B cell (primary cell): Measurements from ENCODE around the gene PARD3. TPM values are rescaled to one million over a fixed set of nuclear protein-coding genes. Genes with fewer than 3 reads are reported as not detected.

ENCODE experiments used
- ATAC-seq: fragments of 200-7000 bp; cut with Tn5 transposase; one replicate; pipeline ENCODE4 v1.10.0; 2021; ENCODE audit warnings: low read depth, mild to moderate bottlenecking, moderate number of reproducible peaks, moderate library complexity
- CTCF ChIA-PET: fragments of 350-600 bp; sonication (Branson Sonifier 250); formaldehyde crosslinking; loops from one replicate; lab custom pipeline; 2021; ENCODE audit warnings: antibody characterized with exemption, inconsistent platforms; lab: Charles Lee
- POLR2A ChIA-PET: fragments of 350-600 bp; sonication (Branson Sonifier 250); formaldehyde crosslinking; loops from one replicate; lab custom pipeline; 2021; ENCODE audit warnings: antibody characterized with exemption; lab: Charles Lee
- DNase-seq: peaks from one replicate; pipeline ENCODE4 v3.0.0; 2013
- H2AFZ ChIP-seq: 2 replicates; pipeline ENCODE4 v1.6.1; 2012; ENCODE audit warnings: mild to moderate bottlenecking, low read depth, low read length; ENCODE audit not compliant: insufficient read depth, poor library complexity, severe bottlenecking
- H3K27ac ChIP-seq, 2 donors: 1 replicate in 1 of 2; 2 replicates in 1 of 2; pipeline ENCODE4 v1.5.1; 2012 to 2013; ENCODE audit warnings: low read length in 2 of 2, mild to moderate bottlenecking in 2 of 2, moderate library complexity in 1 of 2
- H3K27me3 ChIP-seq, 4 experiments: fragments of 200-600 bp in 1 of 4; sonication (generic) in 1 of 4; replicated peaks in 1 of 4; 1 replicate in 2 of 4; 2 replicates in 2 of 4; pipeline versions ENCODE4 v1.6.1 to v1.7.0; 2013 to 2016; ENCODE audit warnings: low read length in 3 of 4, mild to moderate bottlenecking in 2 of 4, mixed read lengths in 1 of 4, moderate library complexity in 1 of 4; ENCODE audit not compliant: insufficient read depth in 4 of 4, control insufficient read depth in 3 of 4; ENCODE audit errors: control extremely low read depth in 1 of 4
- H3K36me3 ChIP-seq, 2 experiments: replicated peaks in 1 of 2; 1 replicate in 1 of 2; 2 replicates in 1 of 2; pipeline versions ENCODE4 v1.6.1 to v1.7.1; 2013; ENCODE audit warnings: low read length in 1 of 2; ENCODE audit not compliant: insufficient read depth in 2 of 2, control insufficient read depth in 1 of 2; ENCODE audit errors: control extremely low read depth in 1 of 2, extremely low read depth in 1 of 2
- H3K4me1 ChIP-seq, 2 donors: fragments of 200-600 bp in 1 of 2; sonication (generic) in 1 of 2; 1 replicate in 1 of 2; 2 replicates in 1 of 2; pipeline versions ENCODE4 v1.5.1 to v1.6.1; 2013 to 2017; ENCODE audit warnings: low read length in 2 of 2; ENCODE audit not compliant: control insufficient read depth in 2 of 2, insufficient read depth in 2 of 2
- H3K4me2 ChIP-seq: replicated peaks from 2 replicates; pipeline ENCODE3; 2012; ENCODE audit warnings: mild to moderate bottlenecking, low read depth, low read length; ENCODE audit not compliant: poor library complexity, severe bottlenecking
- H3K4me3 ChIP-seq, 5 experiments: fragments of 200-600 bp in 1 of 5; sonication (generic) in 1 of 5; 1 replicate in 3 of 5; 2 replicates in 2 of 5; pipeline versions ENCODE4 v1.5.1 to v1.7.0; 2011 to 2016; ENCODE audit warnings: low read length in 4 of 5, mild to moderate bottlenecking in 4 of 5, low read depth in 2 of 5, control low read depth in 1 of 5, moderate library complexity in 1 of 5; ENCODE audit not compliant: insufficient read depth in 1 of 5; ENCODE audit errors: control extremely low read depth in 1 of 5, extremely low read depth in 1 of 5
- H3K79me2 ChIP-seq: fragments of 200-600 bp; sonication (generic); one replicate; pipeline ENCODE4 v1.6.0; 2016; ENCODE audit warnings: low read length; ENCODE audit not compliant: control insufficient read depth, insufficient read depth
- H3K9ac ChIP-seq: fragments of 200-600 bp; sonication (generic); 2 replicates; pipeline ENCODE4 v1.6.1; 2017; ENCODE audit warnings: mild to moderate bottlenecking, low read length, moderate library complexity
- H3K9me3 ChIP-seq, 3 donors: one replicate each; pipeline versions ENCODE4 v1.6.1 to v1.7.1; 2013; ENCODE audit warnings: low read length in 2 of 3; ENCODE audit not compliant: control insufficient read depth in 2 of 3, insufficient read depth in 1 of 3; ENCODE audit errors: control extremely low read depth in 1 of 3
- H4K20me1 ChIP-seq: 2 replicates; pipeline ENCODE4 v1.6.0; 2012; ENCODE audit warnings: mild to moderate bottlenecking, low read length; ENCODE audit not compliant: insufficient read depth, control insufficient read depth, poor library complexity, severe bottlenecking
- H3K27ac Mint-ChIP-seq: one replicate; pipeline ENCODE4 v1.8.0; 2021; ENCODE audit warnings: mixed read lengths
- H3K27me3 Mint-ChIP-seq: one replicate; pipeline ENCODE4 v1.8.0; 2021; ENCODE audit warnings: mixed read lengths
- H3K4me1 Mint-ChIP-seq: one replicate; pipeline ENCODE4 v1.8.0; 2021; ENCODE audit warnings: mixed read lengths
- H3K4me3 Mint-ChIP-seq: one replicate; pipeline ENCODE4 v1.8.0; 2021; ENCODE audit warnings: mixed read lengths
- H3K9me3 Mint-ChIP-seq: one replicate; pipeline ENCODE4 v1.8.0; 2022; ENCODE audit warnings: mixed read lengths; ENCODE audit not compliant: insufficient read depth
- CTCF ChIP-seq: fragments of 200-600 bp; IDR thresholded peaks from one replicate; pipeline ENCODE4 v1.8.0; 2022; ENCODE audit warnings: antibody characterized with exemption, mild to moderate bottlenecking
- EZH2 ChIP-seq: IDR thresholded peaks from 2 replicates; pipeline ENCODE4 v1.6.1; 2012; ENCODE audit warnings: borderline replicate concordance, low read depth, mild to moderate bottlenecking, moderate library complexity, low read length; ENCODE audit not compliant: insufficient read depth, poor library complexity, severe bottlenecking
- WGBS: methylation state at CpG from one replicate; pipeline ENCODE4 v1.1.5; 2013; ENCODE audit warnings: missing lambda C conversion rate; ENCODE audit not compliant: insufficient coverage; 5-methylcytosine and 5-hydroxymethylcytosine counted together
- intact Hi-C: fragments of 100-400 bp; cut with micrococcal nuclease; formaldehyde crosslinking; loops from one replicate; pipeline ENCODE4 v1.10.0; 2022
- polyA plus RNA-seq: library from polyadenylated mRNA; depleted of rRNA; stranded (reverse); fragments of >200 nt; gene quantifications from 2 replicates; pipeline ENCODE4 v1.2.3, GENCODE V29; 2012
- total RNA-seq, 2 donors: library from RNA; stranded (reverse); fragments of 120-200 nt in 1 of 2; gene quantifications; 1 replicate in 1 of 2; 2 replicates in 1 of 2; pipeline versions ENCODE4 v1.2.3 to v1.2.4, GENCODE V29; 2013 to 2022

PARD3 gene
- total and polyA plus RNA-seq, 2 donors (not counting 1 experiment from before 2014, with no cell fraction given) = not detected

- H3K9ac ChIP-seq = no peak overlapping the region
- ChIA-PET POLR2A (no interaction called here), CTCF (no interaction called here)
- H3K27ac ChIP-seq = no peak overlapping the region
- DNase-seq (no peak), ATAC-seq (no peak)
- H3K4me1 Mint-ChIP-seq = no peaks in the 10 kb centered on the region
- no peaks in the 10 kb centered on the region for H3K36me3 ChIP-seq
- no peaks in the 10 kb centered on the region for H3K4me1 ChIP-seq
- H3K27me3 Mint-ChIP-seq = no peaks in the 10 kb centered on the region
- peaks cover 3% of the 10 kb centered on the region for H3K9me3 Mint-ChIP-seq
- no peaks in the 10 kb centered on the region for H3K9me3 ChIP-seq
- H3K27ac Mint-ChIP-seq = no peak overlapping the region
- no peaks in the 10 kb centered on the region for H3K27me3 ChIP-seq
- no peak overlapping the region for H3K4me3 Mint-ChIP-seq
- WGBS = 98% methylated on average over 9 of the region's 15 CpGs
- H2AFZ ChIP-seq = no peak overlapping the region
- intact Hi-C loops = no loop called here
- no peak overlapping the region for H3K4me3 ChIP-seq
- H4K20me1 ChIP-seq = no peaks in the 10 kb centered on the region
- H3K79me2 ChIP-seq = no peaks in the 10 kb centered on the region
- no peak overlapping the region for H3K4me2 ChIP-seq
- TF ChIP-seq CTCF (no peak), EZH2 (no peak)
These were observed 631.9 kb downstream of the PARD3 start for GRCh38 chr10:34183016-34183796.

GRCh38 chr10:34181553-34182300 is 633.4 kb downstream of the PARD3 start:
- H3K27me3 Mint-ChIP-seq = no peaks in the 10 kb centered on the region
- no peak overlapping the region for H3K27ac ChIP-seq
- no peak overlapping the region for H3K9ac ChIP-seq
- H3K4me2 ChIP-seq = no peak overlapping the region
- H3K4me1 Mint-ChIP-seq = no peaks in the 10 kb centered on the region
- H3K79me2 ChIP-seq = no peaks in the 10 kb centered on the region
- ATAC-seq (no peak), DNase-seq (no peak)
- no peak overlapping the region for H2AFZ ChIP-seq
- H3K36me3 ChIP-seq = no peaks in the 10 kb centered on the region
- no peaks in the 10 kb centered on the region for H3K27me3 ChIP-seq
- 93% methylated on average over 7 of the region's 10 CpGs for WGBS
- no peak overlapping the region for H3K4me3 ChIP-seq
- ChIA-PET CTCF (no interaction called here), POLR2A (no interaction called here)
- no peaks in the 10 kb centered on the region for H3K9me3 Mint-ChIP-seq
- TF ChIP-seq CTCF (no peak), EZH2 (no peak)
- intact Hi-C loops = no loop called here
- H3K4me3 Mint-ChIP-seq = no peak overlapping the region
- H3K9me3 ChIP-seq = no peaks in the 10 kb centered on the region
- H3K27ac Mint-ChIP-seq = no peak overlapping the region
- no peaks in the 10 kb centered on the region for H4K20me1 ChIP-seq
- no peaks in the 10 kb centered on the region for H3K4me1 ChIP-seq
